Common myeloid progenitor, CD34-positive (primary cell): Measurements from ENCODE around the gene EAF1.

ENCODE experiments used
- CTCF ChIA-PET: fragments of 350-600 bp; sonication (Branson Sonifier 250); formaldehyde crosslinking; loops from one replicate; lab custom pipeline; 2021; ENCODE audit warnings: antibody characterized with exemption; lab: Charles Lee
- POLR2A ChIA-PET: fragments of 350-600 bp; sonication (Branson Sonifier 250); formaldehyde crosslinking; loops from one replicate; lab custom pipeline; 2021; ENCODE audit warnings: antibody characterized with exemption; lab: Charles Lee
- DNase-seq, 3 donors: peaks; one replicate each; pipeline versions ENCODE4 v3.0.0 to v3.0.0-alpha.2; 2013
- H3K27ac ChIP-seq, 2 experiments: 1 replicate in 1 of 2; 2 replicates in 1 of 2; pipeline ENCODE4 v1.7.0; 2013; ENCODE audit warnings: inconsistent platforms in 2 of 2, low read length in 2 of 2, mild to moderate bottlenecking in 2 of 2, low read depth in 1 of 2, moderate library complexity in 1 of 2; ENCODE audit not compliant: severe bottlenecking in 2 of 2, insufficient read depth in 1 of 2, poor library complexity in 1 of 2
- H3K27me3 ChIP-seq, 5 experiments: replicated peaks in 2 of 5; 1 replicate in 3 of 5; 2 replicates in 2 of 5; pipeline versions ENCODE4 v1.6.1 to v1.7.0; 2013; ENCODE audit warnings: low read length in 4 of 5, mild to moderate bottlenecking in 2 of 5, moderate library complexity in 2 of 5, inconsistent platforms in 1 of 5; ENCODE audit not compliant: insufficient read depth in 5 of 5, control insufficient read depth in 4 of 5
- H3K36me3 ChIP-seq, 4 experiments: 1 replicate in 2 of 4; 2 replicates in 2 of 4; pipeline versions ENCODE4 v1.6.1 to v1.7.0; 2013; ENCODE audit warnings: low read length in 3 of 4, control low read depth in 1 of 4, mild to moderate bottlenecking in 1 of 4; ENCODE audit not compliant: control insufficient read depth in 4 of 4, insufficient read depth in 4 of 4
- H3K4me1 ChIP-seq, 4 experiments: 1 replicate in 3 of 4; 2 replicates in 1 of 4; pipeline versions ENCODE4 v1.6.1 to v1.7.1; 2013; ENCODE audit warnings: low read length in 3 of 4, mild to moderate bottlenecking in 3 of 4, control low read depth in 1 of 4, inconsistent platforms in 1 of 4, moderate library complexity in 1 of 4; ENCODE audit not compliant: control insufficient read depth in 4 of 4, insufficient read depth in 4 of 4; ENCODE audit errors: control extremely low read depth in 1 of 4
- H3K4me3 ChIP-seq, 7 experiments: 1 replicate in 4 of 7; 2 replicates in 3 of 7; pipeline versions ENCODE4 v1.5.1 to v1.7.0; 2013; ENCODE audit warnings: mild to moderate bottlenecking in 7 of 7, low read length in 6 of 7, moderate library complexity in 6 of 7, inconsistent platforms in 2 of 7, low read depth in 2 of 7, control low read depth in 1 of 7; ENCODE audit not compliant: insufficient read depth in 4 of 7, control insufficient read depth in 1 of 7; ENCODE audit errors: extremely low read depth in 1 of 7
- H3K9me3 ChIP-seq, 5 experiments: 1 replicate in 4 of 5; 2 replicates in 1 of 5; pipeline versions ENCODE4 v1.6.1 to v1.7.1; 2013; ENCODE audit warnings: low read length in 4 of 5, mild to moderate bottlenecking in 2 of 5, inconsistent platforms in 1 of 5, low read depth in 1 of 5, moderate library complexity in 1 of 5; ENCODE audit not compliant: control insufficient read depth in 4 of 5, insufficient read depth in 2 of 5; ENCODE audit errors: control extremely low read depth in 1 of 5
- WGBS: methylation state at CpG from one replicate; pipeline ENCODE4 v1.1.5; 2013; ENCODE audit not compliant: insufficient coverage; 5-methylcytosine and 5-hydroxymethylcytosine counted together

The EAF1 gene

DNA sequence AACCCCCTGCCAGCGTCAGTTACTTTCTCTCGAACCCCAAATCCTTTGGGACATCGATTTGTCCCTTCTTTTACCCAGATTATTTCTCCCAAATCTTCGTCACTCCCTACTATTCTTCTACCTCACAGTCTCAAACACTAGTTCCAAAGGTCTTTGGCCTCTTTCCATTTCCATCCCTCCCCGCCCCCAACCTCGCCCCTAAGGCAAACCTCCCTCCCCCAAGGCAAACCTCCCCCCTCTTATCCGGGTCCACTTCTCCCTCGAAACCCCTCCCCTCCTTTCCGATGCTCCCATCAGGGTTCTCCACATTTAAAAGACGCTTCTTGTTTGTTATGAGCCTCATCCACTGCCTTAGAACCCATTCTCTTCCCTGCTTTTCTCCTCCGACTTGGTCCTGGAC is 583 bp downstream of the EAF1 start:
- H3K4me3 ChIP-seq, result peak overlapping the region; percentile 82 to 98 (median 92)
- peak in 1 of 3 donors; percentile 10 for DNase-seq
- H3K36me3 ChIP-seq, result peaks cover 4 to 42% (median 26%) of the 10 kb centered on the region in 4 experiments
- ChIA-PET CTCF (interaction anchor here (0.9 to 2.1 kb wide), 4 partner anchors 19 to 141 kb away, joined by 3 to 9 read pairs (median 4); no protein-coding TSS in a partner anchor), POLR2A (interaction anchor here (0.6 kb wide), 1 partner anchor 13 kb away, joined by 3 read pairs; no protein-coding TSS in a partner anchor)
- peaks cover 16 to 30% (median 21%) of the 10 kb centered on the region in 4 experiments for H3K4me1 ChIP-seq
- H3K9me3 ChIP-seq, result no peaks in the 10 kb centered on the region
- H3K27me3 ChIP-seq, result no peaks in the 10 kb centered on the region
- WGBS, result 0% methylated on average over 6 of the region's 11 CpGs
- peak overlapping the region; percentile 82 to 91 for H3K27ac ChIP-seq

DNA sequence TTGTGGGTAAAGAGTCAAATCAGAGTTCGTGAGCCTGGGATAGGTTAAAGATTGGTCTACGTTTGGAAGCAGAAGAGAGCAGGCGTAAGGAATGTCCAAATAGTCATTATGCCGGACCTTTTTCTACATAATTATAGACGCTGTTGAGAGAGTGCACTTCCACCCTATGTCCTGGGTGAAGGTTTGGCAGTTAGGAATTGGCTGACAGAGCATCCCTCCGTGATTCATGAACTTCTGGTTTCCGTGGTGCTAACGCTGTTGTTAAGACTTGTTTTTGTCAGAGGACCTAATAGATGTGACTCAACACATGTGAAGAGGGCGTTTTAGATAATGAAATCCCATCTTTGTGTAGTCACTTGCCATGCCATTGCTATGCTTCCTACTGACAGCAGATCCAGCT is 1.1 kb downstream of the EAF1 start:
- H3K27ac ChIP-seq, result peak overlapping the region in 1 of 2 experiments; percentile 91
- POLR2A ChIA-PET, result no interaction called here

DNA sequence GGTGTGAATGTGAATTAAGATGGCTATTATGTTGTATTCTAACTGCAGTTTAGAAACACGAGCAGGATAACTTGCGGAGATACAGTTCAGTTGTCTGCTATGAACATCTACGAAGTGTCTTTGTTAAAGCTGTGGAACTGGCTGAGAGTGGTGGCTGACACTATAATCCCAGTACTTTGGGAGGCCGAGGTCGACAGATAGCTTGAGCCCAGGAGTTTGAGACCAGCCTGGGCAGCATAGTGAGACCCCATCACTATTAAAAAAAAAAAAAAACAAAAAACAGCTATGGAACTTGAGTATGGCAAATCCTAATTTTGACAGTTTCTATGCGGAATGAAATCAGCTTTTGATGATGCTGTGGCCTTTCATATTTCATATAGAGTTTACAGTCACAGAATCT is 1.7 kb downstream of the EAF1 start:
- WGBS, result 89% methylated on average over 3 of the region's 6 CpGs
- H3K9me3 ChIP-seq, result no peaks in the 10 kb centered on the region
- no peaks in the 10 kb centered on the region for H3K27me3 ChIP-seq
- peaks cover 10 to 42% (median 27%) of the 10 kb centered on the region in 4 experiments for H3K36me3 ChIP-seq
- peaks cover 16 to 30% (median 21%) of the 10 kb centered on the region in 4 experiments for H3K4me1 ChIP-seq
- H3K4me3 ChIP-seq, result peak overlapping the region in 5 of 7 experiments; percentile 82 to 98 (median 93)
- POLR2A ChIA-PET, result no interaction called here
- CTCF ChIA-PET, result interaction anchor here (0.6 to 2.8 kb wide), 4 partner anchors 11 to 227 kb away, joined by 3 to 18 read pairs (median 6); no protein-coding TSS in a partner anchor
- DNase-seq, result no peak
- H3K27ac ChIP-seq, result no peak overlapping the region

More for the DNA sequence above, 1.1 kb downstream of the EAF1 start:
- DNase-seq, result peak in 2 of 3 donors; percentile 35 to 55
- H3K36me3 ChIP-seq, result peaks cover 7 to 43% (median 28%) of the 10 kb centered on the region in 4 experiments
- CTCF ChIA-PET, result interaction anchor here (2.8 kb wide), 1 partner anchor 129 kb away, joined by 18 read pairs; no protein-coding TSS in a partner anchor
- no peaks in the 10 kb centered on the region for H3K27me3 ChIP-seq
- H3K9me3 ChIP-seq, result no peaks in the 10 kb centered on the region
- WGBS, result 24% methylated on average over 5 of the region's 9 CpGs
- H3K4me1 ChIP-seq, result peaks cover 16 to 30% (median 21%) of the 10 kb centered on the region in 4 experiments
- peak overlapping the region; percentile 82 to 98 (median 92) for H3K4me3 ChIP-seq

GRCh38 chr3:15430624-15431023 is 3.2 kb downstream of the EAF1 start:
- 70% methylated on average over 1 of the region's 1 CpG for WGBS
- H3K27ac ChIP-seq, result no peak overlapping the region
- H3K4me1 ChIP-seq, result peaks cover 16 to 28% (median 20%) of the 10 kb centered on the region in 4 experiments
- no peaks in the 10 kb centered on the region for H3K9me3 ChIP-seq
- no peak overlapping the region for H3K4me3 ChIP-seq
- ChIA-PET CTCF (interaction anchor here (0.8 to 2.8 kb wide), 5 partner anchors 9 to 127 kb away, joined by 3 to 18 read pairs (median 5); no protein-coding TSS in a partner anchor), POLR2A (interaction anchor here (0.8 kb wide), 1 partner anchor 31 kb away, joined by 3 read pairs; no protein-coding TSS in a partner anchor)
- no peak for DNase-seq
- peaks cover 15 to 48% (median 31%) of the 10 kb centered on the region in 4 experiments for H3K36me3 ChIP-seq
- no peaks in the 10 kb centered on the region for H3K27me3 ChIP-seq

DNA sequence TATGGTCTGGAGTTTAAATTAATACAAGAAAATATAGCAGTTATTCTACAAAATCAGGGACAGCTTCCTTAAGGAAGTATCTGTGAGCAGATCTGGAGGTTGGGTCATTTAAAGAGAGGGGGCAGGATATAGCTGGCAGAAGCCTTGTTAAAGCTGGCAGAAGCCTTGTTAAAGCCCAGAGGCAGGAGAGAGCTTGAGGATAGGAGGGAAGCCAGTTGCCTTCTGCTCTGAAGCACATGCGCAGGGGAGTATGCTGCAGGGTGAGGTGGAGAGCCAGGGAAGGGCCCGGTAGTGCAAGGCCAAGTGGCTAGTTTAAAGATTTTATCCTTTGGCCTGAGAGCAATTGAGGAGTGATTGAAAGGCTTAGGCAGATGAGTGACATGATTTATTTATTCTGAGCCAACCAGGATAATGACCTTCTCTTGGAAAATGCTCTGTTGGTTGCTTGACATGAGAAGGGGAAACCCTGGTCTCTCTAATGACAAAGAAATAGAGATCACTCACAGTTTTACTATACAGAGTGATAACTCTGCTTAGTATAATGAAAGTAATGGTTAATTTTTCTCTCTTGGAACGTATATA is 3.9 kb downstream of the EAF1 start:
- H3K4me3 ChIP-seq, result no peak overlapping the region
- POLR2A ChIA-PET, result no interaction called here
- no peak for DNase-seq
- peaks cover 15 to 55% (median 35%) of the 10 kb centered on the region in 4 experiments for H3K36me3 ChIP-seq
- WGBS, result 95% methylated on average over 2 of the region's 3 CpGs
- CTCF ChIA-PET, result interaction anchor here (1.3 to 2.8 kb wide), 3 partner anchors 13 to 126 kb away, joined by 3 to 18 read pairs (median 5); no protein-coding TSS in a partner anchor
- H3K9me3 ChIP-seq, result no peaks in the 10 kb centered on the region
- H3K27ac ChIP-seq, result no peak overlapping the region
- H3K27me3 ChIP-seq, result no peaks in the 10 kb centered on the region
- peaks cover 14 to 23% (median 18%) of the 10 kb centered on the region in 4 experiments for H3K4me1 ChIP-seq

GRCh38 chr3:15433531-15433930 is 6.1 kb downstream of the EAF1 start:
- peaks cover 6 to 17% (median 12%) of the 10 kb centered on the region in 4 experiments for H3K4me1 ChIP-seq
- DNase-seq, result no peak
- H3K4me3 ChIP-seq, result no peak overlapping the region
- ChIA-PET POLR2A (no interaction called here), CTCF (interaction anchor here (1.1 to 1.3 kb wide), 2 partner anchors 14 to 166 kb away, joined by 4 read pairs; no protein-coding TSS in a partner anchor)
- H3K36me3 ChIP-seq, result peaks cover 15 to 71% (median 46%) of the 10 kb centered on the region in 4 experiments
- H3K27ac ChIP-seq, result no peak overlapping the region
- 100% methylated on average over 1 of the region's 1 CpG for WGBS
- no peaks in the 10 kb centered on the region for H3K27me3 ChIP-seq
- no peaks in the 10 kb centered on the region for H3K9me3 ChIP-seq
